Measurements from ENCODE around the gene PAK4.
"Not testable (repeated sequence)": the region's sequence is repeated elsewhere in the genome, so short reads cannot be mapped to it uniquely, and the experiment has no call there.

The PAK4 gene

DNA sequence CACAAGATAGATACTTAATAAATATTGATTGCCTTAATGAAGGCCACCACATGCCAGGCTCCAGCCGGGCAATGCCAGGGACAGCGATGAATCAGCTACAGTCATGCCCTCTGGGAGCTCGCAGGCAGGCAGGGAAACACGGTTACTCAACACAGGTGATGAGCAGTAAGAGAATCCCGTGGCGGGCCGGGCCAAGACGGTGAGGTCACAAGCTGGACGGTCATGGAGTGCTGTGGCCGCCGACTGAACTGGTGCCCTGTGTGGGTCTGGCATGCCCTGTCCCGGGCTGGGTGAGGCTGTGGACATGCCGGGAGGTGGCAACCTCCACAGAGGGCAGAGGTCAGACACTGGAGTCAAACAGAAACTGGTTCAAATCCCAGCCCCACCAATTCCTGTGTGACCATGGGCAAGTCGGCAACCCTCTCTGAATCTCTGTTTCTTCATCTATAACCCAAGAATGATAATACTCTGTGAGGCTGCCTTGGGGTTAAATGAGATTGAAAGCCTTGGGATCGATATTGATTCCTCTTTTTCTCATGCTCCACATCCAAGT lies 13.2 kb upstream of the PAK4 start:
- intact Hi-C loops (cut with micrococcal nuclease), result no loop called here
- Mint-ChIP-seq H3K27me3 (peaks cover 14% of the 10 kb centered on the region), H3K36me3 (ENCODE audit: low read depth) (no peaks in the 10 kb centered on the region), H3K27ac (no peak overlapping the region), H3K4me1 (ENCODE audit: low read depth) (peaks cover 5% of the 10 kb centered on the region), H3K9me3 (no peaks in the 10 kb centered on the region), H3K4me3 (no peak overlapping the region)

DNA sequence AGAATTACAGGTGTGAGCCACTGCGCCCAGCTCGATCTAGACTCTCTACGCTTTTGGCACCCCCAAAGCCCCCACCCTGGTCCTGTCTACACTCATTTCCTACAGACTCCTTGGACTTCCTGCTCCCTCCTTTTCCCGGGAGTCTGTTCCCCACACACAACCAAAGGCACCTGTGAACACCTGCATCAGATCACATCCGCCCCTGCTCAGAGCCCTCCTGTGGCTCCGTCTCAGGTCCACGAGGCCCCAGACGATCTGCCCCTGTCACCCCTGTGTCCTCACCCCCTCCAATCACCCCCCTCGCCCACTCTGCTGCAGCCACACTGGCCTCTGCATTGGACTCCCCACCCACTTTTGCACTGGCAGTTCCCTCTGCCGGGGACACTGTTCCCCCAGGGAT lies 12.4 kb upstream of the PAK4 start:
- no peak overlapping the region for H3K27ac Mint-ChIP-seq
- intact Hi-C loops (cut with micrococcal nuclease), result no loop called here
- H3K27me3 Mint-ChIP-seq, result peaks cover 15% of the 10 kb centered on the region
- H3K9me3 Mint-ChIP-seq, result no peaks in the 10 kb centered on the region
- H3K4me3 Mint-ChIP-seq, result no peak overlapping the region
- H3K4me1 Mint-ChIP-seq (ENCODE audit: low read depth), result peaks cover 5% of the 10 kb centered on the region
- H3K36me3 Mint-ChIP-seq (ENCODE audit: low read depth), result no peaks in the 10 kb centered on the region

DNA sequence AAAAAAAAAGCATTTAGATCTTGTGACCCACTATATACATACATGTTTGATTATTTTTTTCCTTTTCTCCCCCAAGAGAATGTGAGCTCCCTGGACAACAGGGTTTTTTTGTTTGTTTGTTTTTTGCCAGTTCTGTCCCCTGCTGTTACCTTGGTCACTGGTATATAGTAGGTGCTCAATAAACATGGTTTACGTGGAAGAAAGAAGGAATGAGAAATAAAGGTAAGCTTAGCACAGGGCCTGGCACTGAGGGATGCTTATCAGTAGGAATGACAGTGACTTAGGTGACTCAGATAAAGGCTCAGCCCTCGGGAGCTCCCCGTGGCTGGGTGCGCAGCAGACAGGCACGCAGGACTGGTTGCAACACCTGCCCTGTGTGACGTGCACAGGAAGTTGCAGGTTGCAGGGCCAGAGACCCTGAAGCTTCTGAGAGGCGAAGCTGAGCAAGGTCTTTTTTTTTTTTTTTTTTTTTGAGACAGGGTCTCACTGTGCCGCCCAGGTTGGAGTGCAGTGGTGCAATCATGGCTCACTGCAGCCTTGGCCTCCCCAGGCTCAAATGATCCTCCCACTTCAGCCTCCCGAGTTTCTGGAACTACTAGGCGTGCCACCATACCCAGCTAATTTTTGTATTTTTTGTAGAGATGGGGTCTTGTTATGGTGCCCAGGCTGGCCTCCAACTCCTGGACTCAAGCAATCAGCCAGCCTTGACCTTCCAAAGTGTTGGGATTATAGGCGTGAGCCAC lies 10.3 kb upstream of the PAK4 start:
- no peak overlapping the region for H3K4me3 Mint-ChIP-seq
- H3K4me1 Mint-ChIP-seq (ENCODE audit: low read depth), result peaks cover 5% of the 10 kb centered on the region
- H3K27ac Mint-ChIP-seq, result no peak overlapping the region
- peaks cover 15% of the 10 kb centered on the region for H3K27me3 Mint-ChIP-seq
- H3K9me3 Mint-ChIP-seq, result no peaks in the 10 kb centered on the region
- H3K36me3 Mint-ChIP-seq (ENCODE audit: low read depth), result no peaks in the 10 kb centered on the region
- intact Hi-C loops (cut with micrococcal nuclease), result no loop called here

DNA sequence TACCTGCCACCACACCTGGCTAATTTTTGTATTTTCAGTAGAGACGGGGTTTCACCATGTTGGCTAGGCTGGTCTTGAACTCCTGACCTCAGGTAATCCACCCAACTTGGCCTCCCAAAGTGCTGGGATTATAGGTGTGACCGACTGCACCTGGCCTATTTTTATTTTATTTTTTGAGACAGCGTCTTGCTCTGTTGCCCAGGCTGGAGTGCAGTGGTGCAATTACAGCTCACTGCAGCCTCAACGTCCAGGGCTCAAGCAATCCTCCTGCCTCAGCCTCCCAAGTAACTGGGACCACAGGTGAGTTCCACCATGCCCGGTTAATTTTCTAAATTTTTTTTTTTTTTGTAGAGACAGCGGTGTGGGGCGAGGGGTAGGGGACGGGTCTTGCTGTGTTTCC lies 8.6 kb upstream of the PAK4 start:
- H3K27ac Mint-ChIP-seq; H3K4me1 Mint-ChIP-seq (ENCODE audit: low read depth); intact Hi-C loops (cut with micrococcal nuclease); H3K4me3 Mint-ChIP-seq; H3K9me3 Mint-ChIP-seq; H3K36me3 Mint-ChIP-seq (ENCODE audit: low read depth): not testable (repeated sequence)
- peaks cover 10% of the 10 kb centered on the region for H3K27me3 Mint-ChIP-seq

DNA sequence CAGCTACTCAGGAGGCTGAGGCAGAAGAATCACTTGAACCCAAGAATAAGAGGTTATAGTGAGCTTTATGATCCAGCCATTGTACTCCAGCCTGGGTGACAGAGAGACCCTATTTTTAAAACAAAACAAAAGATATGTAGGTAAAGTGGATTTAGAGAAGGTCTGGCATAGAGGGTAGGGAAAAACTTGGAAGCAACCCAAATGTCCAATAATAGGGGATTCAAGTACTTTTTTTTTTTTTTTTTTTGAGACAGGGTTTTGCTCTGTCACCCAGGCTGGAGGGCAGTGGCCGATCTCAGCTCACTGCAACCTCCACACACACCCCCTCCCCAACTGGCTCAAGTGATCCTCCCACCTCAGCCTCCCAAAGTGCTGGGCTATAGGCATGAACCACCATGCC lies 5.8 kb upstream of the PAK4 start:
- H3K27me3 Mint-ChIP-seq, result peaks cover 13% of the 10 kb centered on the region
- H3K4me1 Mint-ChIP-seq (ENCODE audit: low read depth), result peaks cover 6% of the 10 kb centered on the region
- no peaks in the 10 kb centered on the region for H3K36me3 Mint-ChIP-seq (ENCODE audit: low read depth)
- no peak overlapping the region for H3K27ac Mint-ChIP-seq
- no peak overlapping the region for H3K4me3 Mint-ChIP-seq
- intact Hi-C loops (cut with micrococcal nuclease), result no loop called here
- no peaks in the 10 kb centered on the region for H3K9me3 Mint-ChIP-seq

DNA sequence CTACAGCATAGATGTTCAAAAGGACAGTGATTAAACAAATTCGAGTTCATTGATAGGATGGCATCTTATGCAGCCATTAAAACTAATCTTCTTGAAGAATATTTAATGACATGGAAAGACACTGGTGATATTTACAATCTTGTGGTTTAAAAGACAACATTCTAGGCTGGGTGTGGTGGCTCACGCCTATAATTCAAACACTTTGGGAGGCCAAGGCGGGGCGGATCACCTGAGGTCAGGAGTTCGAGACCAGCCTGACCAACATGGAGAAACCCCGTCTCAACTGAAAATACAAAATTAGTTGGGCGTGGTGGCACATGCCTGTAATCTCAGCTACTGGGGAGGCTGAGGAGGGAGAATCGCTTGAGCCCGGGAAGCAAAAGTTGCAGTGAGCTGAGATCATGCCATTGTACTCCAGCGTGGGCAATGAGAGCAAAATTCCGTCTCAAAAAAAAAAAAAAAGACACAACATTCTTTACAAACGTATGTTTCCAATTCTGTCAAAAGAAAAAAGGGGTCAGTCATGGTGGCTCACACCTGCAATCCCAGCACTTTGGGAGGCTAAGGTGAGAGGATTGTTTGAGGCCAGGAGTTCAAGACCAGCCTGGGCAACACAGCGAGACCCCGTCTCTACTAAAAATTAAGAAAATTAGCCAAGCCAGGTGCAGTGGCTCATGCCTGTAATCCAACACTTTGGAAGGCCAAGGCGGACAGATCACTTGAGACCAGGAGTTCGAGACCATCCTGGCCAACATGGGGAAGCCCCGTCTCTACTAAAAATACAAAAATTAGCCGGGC lies 2.5 kb upstream of the PAK4 start:
- Mint-ChIP-seq H3K4me3 (no peak overlapping the region), H3K36me3 (ENCODE audit: low read depth) (peaks cover 7% of the 10 kb centered on the region), H3K27me3 (peaks cover 12% of the 10 kb centered on the region), H3K9me3 (no peaks in the 10 kb centered on the region), H3K4me1 (ENCODE audit: low read depth) (peaks cover 35% of the 10 kb centered on the region), H3K27ac (no peak overlapping the region)
- intact Hi-C loops (cut with micrococcal nuclease), result loop anchor here (1.0 kb wide), 2 partner anchors 64 to 205 kb away; no protein-coding TSS in a partner anchor

DNA sequence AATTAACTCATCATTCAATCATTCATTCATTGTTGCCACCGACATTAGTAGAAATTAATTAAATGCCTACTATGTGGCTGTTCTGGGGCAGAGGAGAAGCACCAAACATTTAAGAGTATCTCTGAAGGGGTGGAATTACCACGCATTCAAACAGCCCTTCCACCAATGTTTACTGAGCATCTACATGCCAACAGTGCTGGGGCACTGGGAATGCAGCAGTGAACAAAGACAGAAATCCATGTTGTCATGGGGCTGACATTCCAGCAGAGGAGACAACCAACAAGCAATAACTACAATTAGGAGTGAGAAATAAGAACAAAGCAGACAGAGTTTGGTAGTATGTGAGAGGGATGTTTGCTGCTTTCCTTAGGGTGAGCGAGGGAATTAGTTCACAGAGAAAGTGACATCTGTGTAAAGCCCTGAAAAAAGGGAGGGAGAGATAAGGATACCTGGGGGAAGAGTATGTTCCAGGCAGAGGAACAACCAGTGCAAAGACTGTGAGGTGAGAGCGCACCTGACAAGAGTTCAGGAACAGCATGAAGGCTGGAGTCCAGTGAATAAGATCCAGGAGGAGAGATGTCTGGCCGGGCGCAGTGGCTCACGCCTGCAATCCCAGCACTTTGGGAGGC lies 1.3 kb upstream of the PAK4 start:
- H3K9me3 Mint-ChIP-seq, result no peaks in the 10 kb centered on the region
- intact Hi-C loops (cut with micrococcal nuclease), result no loop called here
- peaks cover 35% of the 10 kb centered on the region for H3K4me1 Mint-ChIP-seq (ENCODE audit: low read depth)
- peaks cover 11% of the 10 kb centered on the region for H3K27me3 Mint-ChIP-seq
- peaks cover 7% of the 10 kb centered on the region for H3K36me3 Mint-ChIP-seq (ENCODE audit: low read depth)
- no peak overlapping the region for H3K27ac Mint-ChIP-seq
- H3K4me3 Mint-ChIP-seq, result peak overlapping the region; percentile 13

DNA sequence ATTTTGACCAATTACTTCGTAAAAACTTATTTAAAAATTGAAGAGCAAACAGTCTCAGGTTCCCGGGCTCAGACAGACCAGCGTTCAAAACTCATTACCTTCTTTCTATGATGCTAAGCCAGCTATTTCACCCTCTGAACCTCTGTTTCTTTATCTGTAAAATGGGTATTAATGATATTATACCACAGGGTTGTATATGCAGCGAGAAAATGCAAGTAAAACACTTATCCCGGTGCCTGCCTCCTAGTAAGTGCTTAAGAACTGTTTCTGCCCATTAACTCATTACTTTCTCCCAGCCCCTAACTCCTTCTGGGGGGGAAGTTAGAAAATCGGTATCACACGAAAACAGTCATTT lies 410 bp upstream of the PAK4 start:
- Mint-ChIP-seq H3K27ac (peak overlapping the region; percentile 93), H3K27me3 (peaks cover 11% of the 10 kb centered on the region), H3K9me3 (no peaks in the 10 kb centered on the region), H3K36me3 (ENCODE audit: low read depth) (peaks cover 7% of the 10 kb centered on the region), H3K4me1 (ENCODE audit: low read depth) (peaks cover 37% of the 10 kb centered on the region), H3K4me3 (peak overlapping the region; percentile 97)
- intact Hi-C loops (cut with micrococcal nuclease), result loop anchor here (5.0 kb wide), 1 partner anchor 217 kb away; the partner anchor contains the start of gene SAMD4B

DNA sequence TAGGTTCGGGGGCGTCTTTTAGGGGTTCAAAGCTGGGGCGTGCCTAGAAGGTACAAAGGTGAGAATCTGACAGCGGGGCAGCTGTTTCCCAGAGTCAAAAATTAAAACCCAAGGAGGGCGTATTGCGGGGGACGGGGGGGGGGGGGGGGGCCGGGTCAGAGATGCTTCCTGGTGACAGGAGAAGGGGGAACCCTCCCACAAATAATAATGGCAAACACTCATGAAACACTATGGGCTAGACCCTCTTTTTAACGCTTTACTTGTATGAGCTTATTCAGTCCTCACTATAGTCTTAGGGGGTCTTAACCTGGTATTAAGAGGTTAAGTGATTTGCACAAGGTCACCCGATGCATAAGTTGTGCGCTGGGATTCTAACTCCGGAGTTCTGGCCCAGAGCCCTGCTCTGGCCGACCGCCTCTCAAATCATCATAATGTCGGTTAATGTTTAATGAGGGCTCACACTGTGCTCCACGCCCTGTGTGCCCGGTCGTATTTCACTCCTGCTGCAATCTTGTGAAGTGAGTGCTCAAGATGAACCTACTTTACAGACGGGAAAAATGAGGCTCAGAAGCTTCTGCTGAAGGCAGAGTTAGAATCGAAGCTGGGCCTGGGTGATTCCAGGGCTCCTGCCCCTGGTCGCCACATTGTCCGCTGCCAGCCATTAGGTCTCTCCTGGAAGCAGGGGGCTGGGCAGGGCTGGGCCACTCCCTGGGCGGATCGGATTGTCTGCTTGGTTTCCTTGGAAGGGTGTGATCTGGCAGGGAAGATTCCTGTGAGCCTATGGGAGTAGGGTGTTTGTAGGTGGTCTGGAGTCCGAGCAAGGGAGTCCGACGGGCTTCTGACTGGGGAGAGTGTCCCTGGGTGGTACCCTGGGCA lies 964 bp downstream of the PAK4 start:
- intact Hi-C loops (cut with micrococcal nuclease), result loop anchor here (5.0 kb wide), 1 partner anchor 216 kb away; the partner anchor contains the start of gene SAMD4B
- Mint-ChIP-seq H3K27ac (peak overlapping the region; percentile 93), H3K4me3 (peak overlapping the region; percentile 97), H3K36me3 (ENCODE audit: low read depth) (peaks cover 12% of the 10 kb centered on the region), H3K9me3 (no peaks in the 10 kb centered on the region), H3K27me3 (peaks cover 7% of the 10 kb centered on the region), H3K4me1 (ENCODE audit: low read depth) (peaks cover 51% of the 10 kb centered on the region)

DNA sequence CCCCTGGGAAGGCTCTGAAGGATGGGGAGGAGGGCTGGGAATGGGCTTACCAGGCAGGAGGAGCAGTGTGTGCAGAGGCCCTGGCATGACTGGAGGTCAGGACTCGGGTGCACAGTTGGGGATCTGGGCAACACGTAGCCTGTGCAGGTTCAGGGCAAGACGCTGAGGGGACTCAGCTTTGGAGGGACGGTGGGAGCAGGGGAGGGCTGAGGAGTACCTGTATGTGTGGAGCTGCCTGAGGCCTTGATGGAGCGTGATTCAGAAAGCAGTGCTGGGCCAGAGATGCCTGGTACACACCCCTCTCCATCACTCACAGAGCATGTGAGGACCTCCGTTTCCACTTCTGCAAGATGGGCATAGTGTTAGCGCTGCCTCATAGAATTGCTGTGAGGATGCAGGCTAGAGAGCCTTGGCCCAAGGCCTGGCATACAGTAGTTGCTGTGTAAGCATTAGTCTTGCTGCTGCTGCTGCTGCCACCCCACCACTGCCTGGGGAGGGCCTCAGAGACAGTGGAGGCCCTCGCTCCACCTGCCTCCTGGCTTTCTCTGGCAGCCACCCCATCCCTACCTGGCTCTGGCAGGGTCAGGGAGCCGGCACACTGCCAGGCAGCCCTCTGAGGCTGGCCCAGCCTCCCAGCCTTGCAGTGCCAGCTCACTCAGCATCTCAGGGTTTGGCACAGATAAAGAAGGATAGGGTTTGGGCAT lies 2.4 kb downstream of the PAK4 start:
- Mint-ChIP-seq H3K4me1 (ENCODE audit: low read depth) (peaks cover 65% of the 10 kb centered on the region), H3K4me3 (no peak overlapping the region), H3K27ac (peak overlapping the region; percentile 93)

DNA sequence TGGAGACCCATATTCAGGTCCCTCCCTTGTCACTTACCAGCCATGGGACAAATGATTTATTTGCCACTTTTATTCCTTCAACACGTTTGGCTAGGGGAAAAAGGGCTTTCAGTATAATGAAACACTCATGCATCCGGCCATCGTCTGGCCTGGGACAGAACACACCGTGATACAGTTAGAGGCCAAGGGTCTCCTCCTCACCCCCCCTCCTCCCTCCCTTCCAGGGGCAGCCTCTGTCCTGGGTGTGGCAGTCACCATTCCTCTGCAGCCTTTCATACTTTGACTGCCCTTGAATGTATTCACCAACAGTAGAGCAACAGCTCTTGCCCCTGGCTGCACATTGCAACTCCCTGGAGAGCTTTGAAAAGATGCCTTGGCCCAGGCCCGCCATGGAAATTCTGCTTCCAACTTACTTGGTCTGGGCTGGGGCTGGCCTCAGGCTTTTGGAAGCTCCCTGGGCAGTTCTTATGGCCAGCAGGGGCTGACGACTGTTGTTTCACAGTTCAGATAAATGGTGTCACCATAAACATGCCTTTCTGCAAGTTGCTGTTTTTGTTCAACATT lies 3.0 kb downstream of the PAK4 start:
- peaks cover 71% of the 10 kb centered on the region for H3K4me1 Mint-ChIP-seq (ENCODE audit: low read depth)
- no peaks in the 10 kb centered on the region for H3K9me3 Mint-ChIP-seq
- H3K4me3 Mint-ChIP-seq, result no peak overlapping the region
- H3K36me3 Mint-ChIP-seq (ENCODE audit: low read depth), result peaks cover 13% of the 10 kb centered on the region
- intact Hi-C loops (cut with micrococcal nuclease), result loop anchor here (5.0 kb wide), 1 partner anchor 214 kb away; the partner anchor contains the start of gene SAMD4B
- no peaks in the 10 kb centered on the region for H3K27me3 Mint-ChIP-seq
- H3K27ac Mint-ChIP-seq, result peak overlapping the region; percentile 93

More for the DNA sequence above, 2.4 kb downstream of the PAK4 start:
- intact Hi-C loops (cut with micrococcal nuclease), result loop anchor here (5.0 kb wide), 1 partner anchor 214 kb away; the partner anchor contains the start of gene SAMD4B
- H3K36me3 Mint-ChIP-seq (ENCODE audit: low read depth), result peaks cover 13% of the 10 kb centered on the region
- peaks cover 1% of the 10 kb centered on the region for H3K27me3 Mint-ChIP-seq
- no peaks in the 10 kb centered on the region for H3K9me3 Mint-ChIP-seq

DNA sequence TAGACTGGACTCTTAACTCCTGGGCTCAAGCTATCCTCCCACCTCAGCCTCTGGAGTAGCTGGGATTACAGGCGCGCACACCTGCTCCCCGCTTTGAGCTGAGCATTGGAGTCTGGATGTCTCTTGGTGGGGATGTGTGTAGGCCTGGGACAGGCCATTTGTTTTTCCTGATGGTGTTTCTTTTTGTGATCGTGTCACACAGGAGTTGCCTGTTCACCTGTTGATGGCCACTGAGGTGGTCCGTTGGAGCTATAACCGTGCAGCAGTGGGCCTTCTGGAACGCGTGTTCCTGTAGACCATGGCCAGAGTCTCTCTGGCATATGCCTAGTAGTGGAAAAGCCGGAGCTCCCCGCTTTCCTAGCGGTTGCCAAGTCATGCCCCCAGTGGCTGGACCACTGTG lies 3.5 kb downstream of the PAK4 start:
- no peaks in the 10 kb centered on the region for H3K9me3 Mint-ChIP-seq
- no peak overlapping the region for H3K4me3 Mint-ChIP-seq
- peaks cover 13% of the 10 kb centered on the region for H3K36me3 Mint-ChIP-seq (ENCODE audit: low read depth)
- H3K4me1 Mint-ChIP-seq (ENCODE audit: low read depth), result peaks cover 76% of the 10 kb centered on the region
- intact Hi-C loops (cut with micrococcal nuclease), result loop anchor here (5.0 kb wide), 1 partner anchor 213 kb away; the partner anchor contains the start of gene SAMD4B
- no peaks in the 10 kb centered on the region for H3K27me3 Mint-ChIP-seq
- H3K27ac Mint-ChIP-seq, result no peak overlapping the region
